Esophagus muscularis mucosa (tissue), 4 donors: ENCODE results near the gene AHRR. TPM values are rescaled to one million over a fixed set of nuclear protein-coding genes. Genes with fewer than 3 reads are reported as not detected.

ENCODE experiments used
- DNase-seq: peaks from one replicate; pipeline ENCODE4 v3.0.0-alpha.2; 2017; ENCODE audit errors: extremely low spot score
- H3K27ac ChIP-seq, 4 donors: fragments of 200-600 bp; sonication (generic); replicated peaks in 1 of 4; 1 replicate in 3 of 4; 2 replicates in 1 of 4; pipeline ENCODE4 v1.5.1; 2016 to 2019; ENCODE audit warnings: mild to moderate bottlenecking in 1 of 4
- H3K27me3 ChIP-seq, 4 donors: fragments of 200-600 bp; sonication (generic); one replicate each; pipeline versions ENCODE4 v1.5.1 to v1.6.0; 2016 to 2019
- H3K36me3 ChIP-seq, 4 donors: fragments of 200-600 bp; sonication (generic); one replicate each; pipeline ENCODE4 v1.5.1; 2016 to 2019
- H3K4me1 ChIP-seq, 4 donors: fragments of 200-600 bp; sonication (generic); one replicate each; pipeline ENCODE4 v1.5.1; 2016 to 2019
- H3K4me3 ChIP-seq, 4 donors: fragments of 200-600 bp; sonication (generic); 1 replicate in 2 of 4; 2 replicates in 2 of 4; pipeline ENCODE4 v1.5.1; 2016 to 2019; ENCODE audit warnings: mild to moderate bottlenecking in 4 of 4, moderate library complexity in 1 of 4
- H3K9me3 ChIP-seq, 4 donors: fragments of 200-600 bp; sonication (generic); 1 replicate in 3 of 4; 2 replicates in 1 of 4; pipeline ENCODE4 v1.5.1; 2016 to 2019
- CTCF ChIP-seq, 3 experiments: fragments of 200-600 bp in 2 of 3; fragments of 450-650 bp in 1 of 3; sonication (generic) in 2 of 3; IDR thresholded peaks; one replicate each; pipeline ENCODE4 v1.5.1; 2017 to 2019; ENCODE audit warnings: antibody characterized with exemption in 3 of 3, mild to moderate bottlenecking in 2 of 3, moderate library complexity in 1 of 3
- EP300 ChIP-seq: sonication (generic); formaldehyde crosslinking; IDR thresholded peaks from one replicate; pipeline ENCODE4 v1.6.1; 2017; ENCODE audit warnings: antibody characterized with exemption
- POLR2A ChIP-seq: fragments of 450-650 bp; IDR thresholded peaks from one replicate; pipeline ENCODE4 v1.6.1; 2017; ENCODE audit warnings: antibody characterized with exemption, moderate library complexity, mild to moderate bottlenecking, low read depth
- POLR2AphosphoS5 ChIP-seq, 2 donors: sonication (generic); formaldehyde crosslinking; IDR thresholded peaks; one replicate each; pipeline ENCODE4 v1.6.1; 2017; ENCODE audit warnings: antibody characterized with exemption in 2 of 2
- WGBS: methylation state at CpG from one replicate; pipeline ENCODE4 v1.1.5; 2018; 5-methylcytosine and 5-hydroxymethylcytosine counted together
- intact Hi-C: fragments of 100-400 bp; cut with DNase I; formaldehyde crosslinking; loops from one replicate; pipeline ENCODE4 v1.15.1; 2023
- total RNA-seq, 4 donors: library from RNA; depleted of rRNA; stranded (reverse); fragments of >200 nt; gene quantifications; one replicate each; pipeline versions ENCODE4 v1.1.0 to v1.2.1, GENCODE V29; 2016

The AHRR gene
- total RNA-seq, 4 donors from 2014 or later, result 0.33 to 5.5 (median 0.86) TPM

DNA sequence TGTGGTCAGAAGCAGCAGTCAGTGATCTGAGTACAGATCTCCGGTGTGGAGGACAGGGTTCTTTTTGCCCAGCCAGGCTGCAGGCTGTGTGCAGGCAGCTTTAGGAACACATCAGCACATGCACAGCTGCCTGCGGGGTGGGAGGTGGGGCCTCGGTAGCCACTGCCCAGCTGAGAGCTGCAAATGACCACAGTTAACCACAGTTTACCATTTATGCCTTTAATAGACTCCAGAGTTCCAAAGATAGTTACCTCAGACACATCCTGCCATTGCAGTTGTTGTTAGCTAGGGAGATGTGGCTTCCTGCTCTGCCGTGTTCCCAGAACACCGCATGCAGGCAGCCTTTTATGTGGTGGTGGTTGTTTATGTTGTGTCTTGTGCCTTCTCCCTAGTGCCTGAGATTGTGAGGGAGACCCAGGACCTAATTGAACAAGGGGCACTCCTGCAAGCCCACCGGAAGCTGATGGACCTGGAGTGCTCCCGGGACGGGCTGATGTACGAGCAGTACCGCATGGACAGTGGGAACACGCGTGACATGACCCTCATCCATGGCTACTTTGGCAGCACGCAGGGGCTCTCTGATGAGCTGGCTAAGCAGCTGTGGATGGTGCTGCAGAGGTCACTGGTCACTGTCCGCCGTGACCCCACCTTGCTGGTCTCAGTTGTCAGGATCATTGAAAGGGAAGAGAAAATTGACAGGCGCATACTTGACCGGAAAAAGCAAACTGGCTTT, 131.6 kb downstream of the AHRR start:
- peaks cover 0 to 17% (median 12%) of the 10 kb centered on the region in 4 donors for H3K9me3 ChIP-seq
- no peaks in the 10 kb centered on the region for H3K27me3 ChIP-seq
- 96% methylated on average over 14 of the region's 17 CpGs for WGBS
- peaks cover 0 to under 1% (median 0%) of the 10 kb centered on the region in 4 donors for H3K4me1 ChIP-seq
- DNase-seq, result no peak
- no peak overlapping the region for H3K4me3 ChIP-seq
- H3K27ac ChIP-seq, result no peak overlapping the region
- TF ChIP-seq EP300 (no peak), CTCF (IDR thresholded peaks at IDR 0.05) (no peak), POLR2AphosphoS5 (IDR thresholded peaks at IDR 0.05) (no peak), POLR2A (no peak)
- peaks cover 45 to 97% (median 90%) of the 10 kb centered on the region in 4 donors for H3K36me3 ChIP-seq
- intact Hi-C loops, result no loop called here

DNA sequence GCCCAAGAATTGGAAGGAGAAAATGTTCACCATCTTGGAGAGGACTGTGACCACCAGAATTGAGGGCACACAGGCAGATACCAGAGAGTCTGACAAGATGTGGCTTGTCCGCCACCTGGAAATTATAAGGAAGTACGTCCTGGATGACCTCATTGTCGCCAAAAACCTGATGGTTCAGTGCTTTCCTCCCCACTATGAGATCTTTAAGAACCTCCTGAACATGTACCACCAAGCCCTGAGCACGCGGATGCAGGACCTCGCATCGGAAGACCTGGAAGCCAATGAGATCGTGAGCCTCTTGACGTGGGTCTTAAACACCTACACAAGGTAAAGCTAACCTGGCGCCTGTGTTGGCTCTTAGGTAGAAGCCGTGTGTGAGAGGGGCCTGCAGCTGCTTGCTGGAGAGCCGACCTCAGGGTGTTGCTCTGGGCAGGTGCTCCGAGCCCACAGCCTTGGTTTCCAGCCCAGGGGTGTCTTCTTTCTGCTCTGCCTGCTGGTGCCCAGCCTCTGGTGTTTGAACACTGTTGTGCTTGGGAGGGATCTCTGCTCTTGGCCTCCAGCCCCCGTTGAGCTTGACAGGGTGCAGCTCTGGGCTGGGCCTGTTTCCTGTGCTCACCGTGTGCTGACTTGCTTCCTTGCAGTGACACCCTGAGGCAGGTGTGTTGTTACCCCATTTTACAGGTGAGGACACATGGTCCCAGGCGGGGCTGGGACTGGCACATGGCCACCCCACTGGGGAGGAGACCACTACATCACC, 132.4 kb downstream of the AHRR start:
- H3K9me3 ChIP-seq, result peaks cover 0 to 17% (median 12%) of the 10 kb centered on the region in 4 donors
- H3K36me3 ChIP-seq, result peaks cover 41 to 97% (median 90%) of the 10 kb centered on the region in 4 donors

DNA sequence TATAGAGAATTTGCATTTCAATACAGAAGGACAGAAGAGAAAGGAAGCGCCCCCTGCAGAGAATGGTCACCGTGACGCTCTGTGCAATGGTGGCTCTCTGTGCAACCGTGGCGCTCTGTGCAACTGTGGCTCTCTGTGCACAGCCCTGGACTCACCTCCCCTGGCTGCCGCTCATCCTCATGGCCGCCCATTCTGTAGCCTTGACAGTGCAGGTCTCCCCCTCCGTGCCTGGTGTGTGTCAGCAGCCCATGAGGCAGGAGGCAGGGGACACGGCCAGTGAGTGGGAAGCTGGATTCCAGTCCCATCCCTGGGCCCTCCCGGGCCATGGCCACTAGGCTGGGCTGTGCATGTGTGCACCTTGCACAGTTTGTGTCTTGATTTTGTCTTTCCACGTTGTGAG, 133.4 kb downstream of the AHRR start:
- no peak for TF ChIP-seq POLR2A
- no peak for TF ChIP-seq POLR2AphosphoS5 (IDR thresholded peaks at IDR 0.05)
- no peak for TF ChIP-seq CTCF (IDR thresholded peaks at IDR 0.05)
- no peak for TF ChIP-seq EP300
- WGBS, result 86% methylated on average over 11 of the region's 11 CpGs
- H3K36me3 ChIP-seq, result peaks cover 43 to 95% (median 88%) of the 10 kb centered on the region in 4 donors
- intact Hi-C loops, result no loop called here
- no peak for DNase-seq
- no peaks in the 10 kb centered on the region for H3K4me1 ChIP-seq
- no peak overlapping the region for H3K4me3 ChIP-seq
- H3K9me3 ChIP-seq, result peaks cover 0 to 17% (median 12%) of the 10 kb centered on the region in 4 donors
- no peak overlapping the region for H3K27ac ChIP-seq
- no peaks in the 10 kb centered on the region for H3K27me3 ChIP-seq

More for the DNA sequence above, 132.4 kb downstream of the AHRR start:
- Histone ChIP-seq H3K27ac (no peak overlapping the region), H3K27me3 (no peaks in the 10 kb centered on the region), H3K4me3 (no peak overlapping the region), H3K4me1 (no peaks in the 10 kb centered on the region)
- TF ChIP-seq CTCF (IDR thresholded peaks at IDR 0.05) (no peak), EP300 (no peak), POLR2AphosphoS5 (IDR thresholded peaks at IDR 0.05) (no peak), POLR2A (no peak)
- WGBS, result 87% methylated on average over 6 of the region's 16 CpGs
- intact Hi-C loops, result no loop called here
- DNase-seq, result no peak

GRCh38 chr5:455806-456205, 134.3 kb downstream of the AHRR start:
- Histone ChIP-seq H3K4me3 (no peak overlapping the region), H3K27me3 (no peaks in the 10 kb centered on the region), H3K9me3 (peaks cover 0 to 17% (median 12%) of the 10 kb centered on the region in 4 donors), H3K4me1 (no peaks in the 10 kb centered on the region), H3K36me3 (peaks cover 46 to 95% (median 91%) of the 10 kb centered on the region in 4 donors), H3K27ac (no peak overlapping the region)
- no peak for DNase-seq
- intact Hi-C loops, result no loop called here
- WGBS, result 91% methylated on average over 11 of the region's 11 CpGs
- TF ChIP-seq EP300, result no peak
- TF ChIP-seq POLR2AphosphoS5 (IDR thresholded peaks at IDR 0.05), result no peak
- no peak for TF ChIP-seq CTCF (IDR thresholded peaks at IDR 0.05)
